ENCODE results near the gene EIF5B. TPM values are rescaled to one million over a fixed set of nuclear protein-coding genes. Genes with fewer than 3 reads are reported as not detected.
A peak's percentile ranks its signal among the peaks of the same experiment; 100 is the strongest.

The EIF5B gene
- total and polyA plus RNA-seq, 2 experiments from 2014 or later, result 34.2 to 108 TPM

DNA sequence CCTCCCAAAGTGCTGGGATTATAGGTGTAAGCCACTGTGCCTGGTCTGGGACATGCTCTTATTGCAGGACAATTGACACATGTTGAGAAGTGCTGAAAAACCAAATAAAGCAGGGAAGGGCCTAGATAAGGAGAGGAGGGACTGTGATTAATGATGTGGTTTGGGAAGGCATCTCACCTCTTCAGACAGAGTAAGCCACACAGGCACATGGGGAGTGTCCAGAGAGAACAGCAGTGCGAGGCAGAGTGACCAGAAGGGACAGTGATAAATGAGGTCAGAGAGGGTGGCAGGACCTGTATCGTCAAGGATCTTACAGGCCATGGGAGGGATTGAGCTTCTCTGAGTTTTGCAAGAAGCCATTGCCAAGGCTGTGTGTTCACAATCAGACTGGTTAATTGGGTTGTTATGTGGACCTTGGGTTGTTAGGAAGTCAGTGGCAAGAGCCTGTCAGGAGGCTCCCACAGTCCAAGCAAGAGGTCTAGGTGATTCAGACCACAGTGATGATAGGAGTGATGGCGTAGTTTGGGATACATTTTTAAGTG, 58.5 kb downstream of the EIF5B start (continued):
- TF ChIP-seq, protein P1, sequence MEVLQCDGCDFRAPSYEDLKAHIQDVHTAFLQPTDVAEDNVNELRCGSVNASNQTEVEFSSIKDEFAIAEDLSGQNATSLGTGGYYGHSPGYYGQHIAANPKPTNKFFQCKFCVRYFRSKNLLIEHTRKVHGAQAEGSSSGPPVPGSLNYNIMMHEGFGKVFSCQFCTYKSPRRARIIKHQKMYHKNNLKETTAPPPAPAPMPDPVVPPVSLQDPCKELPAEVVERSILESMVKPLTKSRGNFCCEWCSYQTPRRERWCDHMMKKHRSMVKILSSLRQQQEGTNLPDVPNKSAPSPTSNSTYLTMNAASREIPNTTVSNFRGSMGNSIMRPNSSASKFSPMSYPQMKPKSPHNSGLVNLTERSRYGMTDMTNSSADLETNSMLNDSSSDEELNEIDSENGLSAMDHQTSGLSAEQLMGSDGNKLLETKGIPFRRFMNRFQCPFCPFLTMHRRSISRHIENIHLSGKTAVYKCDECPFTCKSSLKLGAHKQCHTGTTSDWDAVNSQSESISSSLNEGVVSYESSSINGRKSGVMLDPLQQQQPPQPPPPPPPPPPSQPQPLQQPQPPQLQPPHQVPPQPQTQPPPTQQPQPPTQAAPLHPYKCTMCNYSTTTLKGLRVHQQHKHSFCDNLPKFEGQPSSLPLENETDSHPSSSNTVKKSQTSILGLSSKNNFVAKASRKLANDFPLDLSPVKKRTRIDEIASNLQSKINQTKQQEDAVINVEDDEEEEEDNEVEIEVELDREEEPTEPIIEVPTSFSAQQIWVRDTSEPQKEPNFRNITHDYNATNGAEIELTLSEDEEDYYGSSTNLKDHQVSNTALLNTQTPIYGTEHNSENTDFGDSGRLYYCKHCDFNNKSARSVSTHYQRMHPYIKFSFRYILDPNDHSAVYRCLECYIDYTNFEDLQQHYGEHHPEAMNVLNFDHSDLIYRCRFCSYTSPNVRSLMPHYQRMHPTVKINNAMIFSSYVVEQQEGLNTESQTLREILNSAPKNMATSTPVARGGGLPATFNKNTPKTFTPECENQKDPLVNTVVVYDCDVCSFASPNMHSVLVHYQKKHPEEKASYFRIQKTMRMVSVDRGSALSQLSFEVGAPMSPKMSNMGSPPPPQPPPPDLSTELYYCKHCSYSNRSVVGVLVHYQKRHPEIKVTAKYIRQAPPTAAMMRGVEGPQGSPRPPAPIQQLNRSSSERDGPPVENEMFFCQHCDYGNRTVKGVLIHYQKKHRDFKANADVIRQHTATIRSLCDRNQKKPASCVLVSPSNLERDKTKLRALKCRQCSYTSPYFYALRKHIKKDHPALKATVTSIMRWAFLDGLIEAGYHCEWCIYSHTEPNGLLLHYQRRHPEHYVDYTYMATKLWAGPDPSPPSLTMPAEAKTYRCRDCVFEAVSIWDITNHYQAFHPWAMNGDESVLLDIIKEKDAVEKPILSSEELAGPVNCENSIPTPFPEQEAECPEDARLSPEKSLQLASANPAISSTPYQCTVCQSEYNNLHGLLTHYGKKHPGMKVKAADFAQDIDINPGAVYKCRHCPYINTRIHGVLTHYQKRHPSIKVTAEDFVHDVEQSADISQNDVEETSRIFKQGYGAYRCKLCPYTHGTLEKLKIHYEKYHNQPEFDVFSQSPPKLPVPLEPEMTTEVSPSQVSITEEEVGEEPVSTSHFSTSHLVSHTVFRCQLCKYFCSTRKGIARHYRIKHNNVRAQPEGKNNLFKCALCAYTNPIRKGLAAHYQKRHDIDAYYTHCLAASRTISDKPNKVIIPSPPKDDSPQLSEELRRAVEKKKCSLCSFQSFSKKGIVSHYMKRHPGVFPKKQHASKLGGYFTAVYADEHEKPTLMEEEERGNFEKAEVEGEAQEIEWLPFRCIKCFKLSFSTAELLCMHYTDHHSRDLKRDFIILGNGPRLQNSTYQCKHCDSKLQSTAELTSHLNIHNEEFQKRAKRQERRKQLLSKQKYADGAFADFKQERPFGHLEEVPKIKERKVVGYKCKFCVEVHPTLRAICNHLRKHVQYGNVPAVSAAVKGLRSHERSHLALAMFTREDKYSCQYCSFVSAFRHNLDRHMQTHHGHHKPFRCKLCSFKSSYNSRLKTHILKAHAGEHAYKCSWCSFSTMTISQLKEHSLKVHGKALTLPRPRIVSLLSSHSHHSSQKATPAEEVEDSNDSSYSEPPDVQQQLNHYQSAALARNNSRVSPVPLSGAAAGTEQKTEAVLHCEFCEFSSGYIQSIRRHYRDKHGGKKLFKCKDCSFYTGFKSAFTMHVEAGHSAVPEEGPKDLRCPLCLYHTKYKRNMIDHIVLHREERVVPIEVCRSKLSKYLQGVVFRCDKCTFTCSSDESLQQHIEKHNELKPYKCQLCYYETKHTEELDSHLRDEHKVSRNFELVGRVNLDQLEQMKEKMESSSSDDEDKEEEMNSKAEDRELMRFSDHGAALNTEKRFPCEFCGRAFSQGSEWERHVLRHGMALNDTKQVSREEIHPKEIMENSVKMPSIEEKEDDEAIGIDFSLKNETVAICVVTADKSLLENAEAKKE (CRISPR knock-in tag; IDR thresholded peaks at IDR 0.05), result no peak
- TF ChIP-seq ZNF114 (CRISPR knock-in tag; IDR thresholded peaks at IDR 0.05) (no peak), JUNB (IDR thresholded peaks at IDR 0.05; ENCODE audit: unreplicated experiment) (no peak), EZH2phosphoT487 (IDR thresholded peaks at IDR 0.05; ENCODE audit: unreplicated experiment) (no peak), EZH2 (IDR thresholded peaks at IDR 0.05; ENCODE audit: low read depth, unreplicated experiment) (no peak)

- DNase-seq (ENCODE audit: low spot score) (no peak), ATAC-seq (no peak; the same call in 2 of the 3 replicates)
- Histone ChIP-seq H3K79me2 (replicated peaks; ENCODE audit: insufficient read depth) (no peaks in the 10 kb centered on the region), H3K4me3 (no peak overlapping the region), H2AFZ (no peak overlapping the region), H3K4me2 (no peak overlapping the region), H4K20me1 (replicated peaks; ENCODE audit: insufficient read depth) (peaks cover 9% of the 10 kb centered on the region; the same call in 1 of the 2 replicates), H3F3A (replicated peaks; ENCODE audit: low read depth) (0 out of 2 replicates have a peak, but pooled peaks cover 3% of the 10 kb centered on the region), H3K4me1 (ENCODE audit: insufficient read depth) (no peaks in the 10 kb centered on the region), H3K27ac (ENCODE audit: low read depth) (peak overlapping the region; percentile 35; the same call in 1 of the 2 replicates), H3K27me3 (ENCODE audit: insufficient read depth) (no peaks in the 10 kb centered on the region), H3K36me3 (ENCODE audit: insufficient read depth) (peaks cover 74% of the 10 kb centered on the region), H3K9me2 (ENCODE audit: insufficient read depth) (no peaks in the 10 kb centered on the region)
- H3K36me3 Mint-ChIP-seq (ENCODE audit: low read depth), result peaks cover 84% of the 10 kb centered on the region
- H3K4me1 Mint-ChIP-seq, result peaks cover 5% of the 10 kb centered on the region; the same call in 2 of the 3 replicates
- H3K27ac Mint-ChIP-seq, result no peak overlapping the region; the same call in 1 of the 2 replicates
- H3K9me3 Mint-ChIP-seq, result no peaks in the 10 kb centered on the region
- peaks cover 4% of the 10 kb centered on the region for H3K27me3 Mint-ChIP-seq (ENCODE audit: insufficient read depth, low read depth, poor library complexity)
- no peak overlapping the region for H3K4me3 Mint-ChIP-seq
- TF ChIP-seq, protein P2, sequence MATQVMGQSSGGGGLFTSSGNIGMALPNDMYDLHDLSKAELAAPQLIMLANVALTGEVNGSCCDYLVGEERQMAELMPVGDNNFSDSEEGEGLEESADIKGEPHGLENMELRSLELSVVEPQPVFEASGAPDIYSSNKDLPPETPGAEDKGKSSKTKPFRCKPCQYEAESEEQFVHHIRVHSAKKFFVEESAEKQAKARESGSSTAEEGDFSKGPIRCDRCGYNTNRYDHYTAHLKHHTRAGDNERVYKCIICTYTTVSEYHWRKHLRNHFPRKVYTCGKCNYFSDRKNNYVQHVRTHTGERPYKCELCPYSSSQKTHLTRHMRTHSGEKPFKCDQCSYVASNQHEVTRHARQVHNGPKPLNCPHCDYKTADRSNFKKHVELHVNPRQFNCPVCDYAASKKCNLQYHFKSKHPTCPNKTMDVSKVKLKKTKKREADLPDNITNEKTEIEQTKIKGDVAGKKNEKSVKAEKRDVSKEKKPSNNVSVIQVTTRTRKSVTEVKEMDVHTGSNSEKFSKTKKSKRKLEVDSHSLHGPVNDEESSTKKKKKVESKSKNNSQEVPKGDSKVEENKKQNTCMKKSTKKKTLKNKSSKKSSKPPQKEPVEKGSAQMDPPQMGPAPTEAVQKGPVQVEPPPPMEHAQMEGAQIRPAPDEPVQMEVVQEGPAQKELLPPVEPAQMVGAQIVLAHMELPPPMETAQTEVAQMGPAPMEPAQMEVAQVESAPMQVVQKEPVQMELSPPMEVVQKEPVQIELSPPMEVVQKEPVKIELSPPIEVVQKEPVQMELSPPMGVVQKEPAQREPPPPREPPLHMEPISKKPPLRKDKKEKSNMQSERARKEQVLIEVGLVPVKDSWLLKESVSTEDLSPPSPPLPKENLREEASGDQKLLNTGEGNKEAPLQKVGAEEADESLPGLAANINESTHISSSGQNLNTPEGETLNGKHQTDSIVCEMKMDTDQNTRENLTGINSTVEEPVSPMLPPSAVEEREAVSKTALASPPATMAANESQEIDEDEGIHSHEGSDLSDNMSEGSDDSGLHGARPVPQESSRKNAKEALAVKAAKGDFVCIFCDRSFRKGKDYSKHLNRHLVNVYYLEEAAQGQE (IDR thresholded peaks at IDR 0.05; ENCODE audit: unreplicated experiment), result no peak
- TF ChIP-seq, protein P3, sequence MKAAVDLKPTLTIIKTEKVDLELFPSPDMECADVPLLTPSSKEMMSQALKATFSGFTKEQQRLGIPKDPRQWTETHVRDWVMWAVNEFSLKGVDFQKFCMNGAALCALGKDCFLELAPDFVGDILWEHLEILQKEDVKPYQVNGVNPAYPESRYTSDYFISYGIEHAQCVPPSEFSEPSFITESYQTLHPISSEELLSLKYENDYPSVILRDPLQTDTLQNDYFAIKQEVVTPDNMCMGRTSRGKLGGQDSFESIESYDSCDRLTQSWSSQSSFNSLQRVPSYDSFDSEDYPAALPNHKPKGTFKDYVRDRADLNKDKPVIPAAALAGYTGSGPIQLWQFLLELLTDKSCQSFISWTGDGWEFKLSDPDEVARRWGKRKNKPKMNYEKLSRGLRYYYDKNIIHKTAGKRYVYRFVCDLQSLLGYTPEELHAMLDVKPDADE (IDR thresholded peaks at IDR 0.05), result no peak
Measured at GRCh38 chr2:99397266-99397920, 60.2 kb downstream of the EIF5B start.
